Measurements from ENCODE around the gene FUT1. TPM values are rescaled to one million over a fixed set of nuclear protein-coding genes. Genes with fewer than 3 reads are reported as not detected.

The FUT1 gene
- total and polyA plus RNA-seq, 2 of the 8 experiments (the other 6 are each of a cell fraction or from before 2014, with no cell fraction given): 7.4 to 12.9 TPM

DNA sequence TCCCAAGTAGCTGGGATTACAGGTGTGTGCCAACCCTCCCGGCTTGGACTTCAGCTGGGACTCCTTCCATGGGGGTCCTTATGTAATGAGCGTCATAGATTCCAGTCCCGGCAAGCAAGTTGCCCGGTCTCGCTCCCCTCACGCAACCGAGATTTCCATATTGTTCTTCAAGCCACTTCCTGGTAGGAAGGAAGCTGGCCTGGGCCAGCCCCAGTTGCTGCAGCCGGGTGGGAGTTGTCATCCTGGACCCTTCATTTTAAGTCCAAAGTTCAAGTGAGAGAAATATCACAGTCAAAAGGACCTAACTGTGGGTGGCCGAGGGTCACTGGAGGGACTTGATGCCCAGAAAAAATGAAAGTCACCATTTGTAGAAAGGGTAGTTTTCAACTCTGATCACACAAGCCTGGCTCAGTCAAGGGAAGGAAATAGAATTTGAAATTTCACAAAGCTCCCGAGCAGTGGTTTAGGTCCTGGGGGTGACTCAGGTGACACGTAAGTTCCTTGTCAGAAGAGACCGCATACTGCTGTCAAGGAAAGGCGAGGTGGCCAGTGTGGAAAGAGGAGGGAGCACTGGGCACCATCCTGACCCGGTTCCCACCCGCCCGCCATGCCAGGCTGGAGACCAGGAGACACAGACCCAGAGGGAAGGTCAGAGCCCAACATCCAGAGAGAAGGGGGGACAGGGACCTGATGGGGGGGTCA lies 8.2 kb upstream of the FUT1 start (continued):
- no peak for TF ChIP-seq SRF (IDR thresholded peaks at IDR 0.05; ENCODE audit: low read depth, low read length)

Data from H1 (cell line).